ENCODE data around the gene KMT2A.

- TF ChIP-seq CTCF (IDR thresholded peaks at IDR 0.05): no peak
- TF ChIP-seq POLR2A (IDR thresholded peaks at IDR 0.05): no peak
These were observed 23.4 kb upstream of the KMT2A start for GRCh38 chr11:118412921-118413320.
